ENCODE results near the gene ABHD14A.

DNA sequence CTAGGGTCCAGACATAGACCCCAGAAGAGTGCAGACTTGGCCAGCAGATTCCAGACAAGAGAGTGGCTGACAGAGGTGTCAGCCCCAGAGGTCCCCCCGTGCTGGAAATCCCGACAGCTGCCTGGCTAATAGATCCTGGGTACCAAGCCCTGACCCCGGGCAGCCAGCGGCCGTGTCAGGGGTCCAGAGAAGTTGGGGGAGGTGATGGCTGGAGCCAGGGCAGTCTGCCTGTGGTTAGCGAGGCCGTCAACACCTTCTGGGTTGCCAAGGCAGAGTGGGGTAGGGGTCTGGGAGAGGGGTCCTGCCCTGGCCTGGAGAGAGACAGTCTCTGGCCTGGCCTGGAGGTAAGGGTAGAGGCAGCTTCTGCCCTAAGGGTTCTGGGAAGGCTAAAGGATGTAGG lies 45.9 kb downstream of the ABHD14A start:
- TF ChIP-seq, protein P1, sequence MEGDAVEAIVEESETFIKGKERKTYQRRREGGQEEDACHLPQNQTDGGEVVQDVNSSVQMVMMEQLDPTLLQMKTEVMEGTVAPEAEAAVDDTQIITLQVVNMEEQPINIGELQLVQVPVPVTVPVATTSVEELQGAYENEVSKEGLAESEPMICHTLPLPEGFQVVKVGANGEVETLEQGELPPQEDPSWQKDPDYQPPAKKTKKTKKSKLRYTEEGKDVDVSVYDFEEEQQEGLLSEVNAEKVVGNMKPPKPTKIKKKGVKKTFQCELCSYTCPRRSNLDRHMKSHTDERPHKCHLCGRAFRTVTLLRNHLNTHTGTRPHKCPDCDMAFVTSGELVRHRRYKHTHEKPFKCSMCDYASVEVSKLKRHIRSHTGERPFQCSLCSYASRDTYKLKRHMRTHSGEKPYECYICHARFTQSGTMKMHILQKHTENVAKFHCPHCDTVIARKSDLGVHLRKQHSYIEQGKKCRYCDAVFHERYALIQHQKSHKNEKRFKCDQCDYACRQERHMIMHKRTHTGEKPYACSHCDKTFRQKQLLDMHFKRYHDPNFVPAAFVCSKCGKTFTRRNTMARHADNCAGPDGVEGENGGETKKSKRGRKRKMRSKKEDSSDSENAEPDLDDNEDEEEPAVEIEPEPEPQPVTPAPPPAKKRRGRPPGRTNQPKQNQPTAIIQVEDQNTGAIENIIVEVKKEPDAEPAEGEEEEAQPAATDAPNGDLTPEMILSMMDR (conservative IDR thresholded peaks at IDR 0.05): no peak
- no peak for TF ChIP-seq EZH2 (IDR thresholded peaks at IDR 0.05; ENCODE audit: low read depth)

All from PC-9 (cell line).